ENCODE results near the gene PCP4.

The PCP4 gene

DNA sequence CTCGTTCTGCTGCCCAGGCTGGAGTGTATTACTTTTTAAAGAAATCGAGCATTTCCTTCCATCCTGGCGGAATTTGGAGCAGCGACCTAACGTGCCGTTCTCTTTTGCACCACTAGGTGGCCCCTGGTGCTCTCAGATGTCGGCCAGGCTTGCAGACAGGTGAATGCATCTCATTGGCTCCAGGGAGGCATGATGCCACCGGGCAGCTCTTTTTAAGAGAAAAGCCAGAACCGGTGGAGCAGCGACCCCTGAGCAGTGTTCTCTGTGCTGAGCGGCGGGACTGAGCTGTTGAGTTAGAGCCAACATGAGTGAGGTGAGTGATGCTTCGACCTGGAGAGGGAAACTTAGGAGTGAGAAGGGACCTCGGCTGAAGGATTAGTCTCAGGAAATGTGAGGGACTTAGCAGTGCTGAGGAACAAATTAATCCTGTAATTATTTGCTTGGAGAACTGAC, at the start of gene PCP4:
Gene PCP4, plus strand, starts transcription at position 241 of the 453 bp plus-strand sequence. Its CDS starts 64 bp downstream, at position 305.
- no peak for DNase-seq (ENCODE audit: low read depth)

DNA sequence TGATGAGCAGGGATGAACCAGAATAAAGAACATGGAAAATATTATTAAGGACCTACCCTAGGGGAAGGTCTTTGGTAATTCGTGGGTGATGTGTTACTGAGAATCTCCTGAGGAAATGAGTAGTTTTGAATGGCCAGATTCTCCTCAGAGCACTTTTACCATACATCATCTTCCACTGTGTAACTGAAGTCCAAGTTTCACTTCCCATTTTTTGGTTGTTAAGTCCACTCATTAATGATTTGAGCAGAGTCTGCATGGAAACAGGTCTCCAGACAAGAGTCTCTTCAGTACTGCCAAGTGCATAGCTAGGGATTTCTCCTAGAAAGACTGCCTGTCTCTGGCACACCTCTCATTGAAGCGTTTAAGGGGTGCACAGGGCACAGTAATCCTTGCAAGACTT, 48.7 kb upstream of the PCP4 start:
- no peak for DNase-seq (ENCODE audit: low read depth)

DNA sequence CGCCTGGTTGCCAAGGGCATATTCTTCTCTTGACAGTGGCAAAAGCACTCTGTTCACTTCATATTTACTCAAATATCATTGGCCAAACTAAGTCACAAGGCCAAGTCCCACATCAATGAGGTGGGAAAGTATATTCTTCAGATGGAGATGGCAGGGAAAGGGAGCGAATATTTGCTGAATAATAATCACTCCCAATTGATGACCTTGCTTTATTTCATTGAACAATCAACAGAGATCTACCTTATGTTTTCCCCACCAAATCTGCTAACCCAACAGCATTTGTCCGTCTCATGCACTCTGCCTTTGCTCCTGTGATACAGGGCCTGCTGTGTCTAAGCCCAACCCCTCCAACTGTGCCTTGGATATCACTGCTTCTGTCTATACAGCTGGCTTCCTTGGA, 45.2 kb upstream of the PCP4 start:
- no peak for DNase-seq (ENCODE audit: low read depth)

DNA sequence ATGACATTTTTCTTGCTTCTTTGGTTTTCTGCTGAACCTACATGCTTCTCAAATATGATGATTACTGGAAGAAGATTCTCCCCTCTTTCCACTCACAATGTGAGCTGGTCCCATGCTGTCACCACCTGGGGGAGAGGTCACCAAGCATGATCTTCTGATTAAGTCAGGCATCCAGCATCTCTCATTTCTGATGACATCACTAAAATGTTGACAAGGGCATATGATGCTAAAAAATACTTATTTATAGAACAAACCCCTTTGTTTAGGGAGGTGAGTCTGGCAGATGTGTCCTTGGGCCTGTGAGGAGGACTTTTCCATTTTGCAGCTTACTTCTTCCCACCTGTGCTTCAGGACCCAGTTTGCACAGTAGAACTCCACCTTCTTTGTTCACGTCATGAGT, 42.0 kb upstream of the PCP4 start:
- no peak for DNase-seq (ENCODE audit: low read depth)

DNA sequence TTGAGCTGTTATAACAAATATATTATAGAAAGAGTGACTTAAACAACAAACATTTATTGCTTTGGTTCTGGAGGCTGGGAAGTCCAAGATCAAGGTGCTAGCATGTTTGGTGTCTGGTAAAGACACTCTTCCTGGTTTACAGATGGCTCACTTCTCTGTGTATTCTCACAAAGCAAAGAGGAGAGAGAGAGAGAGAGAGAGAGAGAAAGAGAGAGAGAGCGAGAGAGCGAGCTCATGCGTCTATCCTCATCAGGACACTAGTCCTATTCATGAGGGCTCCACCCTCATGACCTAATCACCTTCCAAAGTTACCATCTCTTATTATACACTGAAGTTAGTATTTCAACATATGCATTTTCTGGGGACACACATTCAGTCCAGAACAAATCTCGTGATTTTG, 32.7 kb upstream of the PCP4 start:
- no peak for DNase-seq (ENCODE audit: low read depth)

DNA sequence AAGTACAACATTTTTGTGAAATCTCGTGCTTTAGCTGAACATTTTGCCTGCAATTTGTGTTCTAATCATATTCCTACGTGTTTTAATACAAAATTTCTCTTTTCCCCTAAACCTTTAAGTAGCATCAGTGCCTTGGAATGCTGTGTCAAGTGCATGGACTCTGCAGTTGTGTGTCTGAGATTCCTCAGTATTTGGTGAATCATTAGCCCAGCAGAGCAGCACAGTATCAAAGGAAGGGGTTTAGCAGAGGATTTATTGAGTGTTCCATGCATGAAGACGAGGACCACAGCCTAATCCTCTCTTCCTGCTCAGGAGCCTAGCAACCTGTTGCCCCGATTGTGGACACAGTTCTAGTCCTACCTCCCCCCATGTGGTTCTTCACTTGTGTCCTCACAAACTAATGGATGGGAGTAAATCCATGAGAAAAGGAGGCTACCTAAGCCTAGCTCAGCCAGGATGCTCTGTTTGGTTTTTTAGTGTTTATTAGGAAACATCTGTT, 29.3 kb upstream of the PCP4 start:
- DNase-seq (ENCODE audit: low read depth): no peak

DNA sequence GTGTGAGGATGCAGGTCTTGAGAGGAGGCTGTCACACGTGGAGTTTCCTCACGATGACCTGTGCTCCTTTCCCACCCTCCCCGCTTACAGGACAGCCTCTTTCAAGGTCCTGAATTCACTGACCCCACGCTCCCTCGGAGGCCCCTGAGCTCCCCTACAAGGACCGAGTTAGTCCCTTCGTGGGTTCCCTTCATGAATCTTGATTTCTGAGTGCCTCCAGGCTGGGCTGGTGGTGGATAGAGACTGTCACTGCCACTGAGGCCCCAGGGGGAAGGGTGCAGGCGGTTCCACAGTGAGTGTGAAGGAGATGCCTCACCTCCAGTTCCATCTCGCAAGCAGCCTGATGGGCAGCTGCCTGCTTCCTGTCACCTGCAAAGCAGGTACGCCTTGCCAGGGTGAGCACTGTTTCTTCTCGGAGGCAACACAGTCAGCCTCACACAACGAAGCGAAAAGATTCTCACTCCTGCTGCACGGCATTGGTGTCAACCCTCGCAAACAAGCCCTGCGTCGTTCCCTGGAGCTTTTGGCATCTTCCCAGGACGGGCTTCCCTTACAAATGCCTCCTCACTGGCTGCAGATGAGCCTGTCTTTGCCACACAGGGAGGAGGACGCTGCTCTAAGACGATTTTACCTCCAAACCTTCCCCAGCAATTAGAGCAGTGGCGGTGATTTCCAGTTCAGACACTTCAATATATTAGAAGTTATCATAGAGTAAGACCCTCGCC, 26.7 kb upstream of the PCP4 start:
- no peak for DNase-seq (ENCODE audit: low read depth)

DNA sequence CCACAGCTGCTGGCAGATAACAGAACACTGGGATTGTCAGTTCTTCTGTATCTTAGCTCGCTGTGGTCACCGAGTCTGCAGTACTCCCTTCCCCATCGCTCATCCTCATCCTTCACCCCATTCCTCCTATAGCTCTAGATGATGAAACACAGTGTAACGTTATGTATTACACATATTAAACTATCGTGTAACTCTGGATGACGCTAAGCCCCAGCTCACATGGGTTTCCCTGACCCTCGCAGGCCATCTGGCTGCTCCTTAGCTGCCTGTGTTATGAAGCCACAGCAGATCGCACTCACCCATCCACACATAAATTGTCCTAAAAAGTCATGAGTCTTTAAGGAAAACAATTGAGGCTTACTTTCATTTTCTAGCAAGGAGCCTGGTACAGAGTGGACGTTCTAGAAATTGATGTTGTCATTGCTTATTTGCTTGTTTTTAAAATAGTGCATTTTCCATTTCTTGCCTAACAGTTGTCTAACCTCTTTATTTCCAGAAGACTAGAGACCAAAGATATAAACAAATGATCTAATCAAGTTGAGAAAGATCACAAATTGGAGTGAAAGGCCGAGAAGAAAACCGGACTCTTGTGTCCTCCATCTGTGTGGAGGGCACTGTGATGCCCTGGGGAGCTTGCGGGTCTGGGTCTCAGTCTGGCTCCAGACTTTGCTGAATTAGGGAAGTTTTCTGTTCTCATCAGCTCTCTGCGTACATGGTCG, 24.3 kb upstream of the PCP4 start:
- DNase-seq (ENCODE audit: low read depth): no peak

DNA sequence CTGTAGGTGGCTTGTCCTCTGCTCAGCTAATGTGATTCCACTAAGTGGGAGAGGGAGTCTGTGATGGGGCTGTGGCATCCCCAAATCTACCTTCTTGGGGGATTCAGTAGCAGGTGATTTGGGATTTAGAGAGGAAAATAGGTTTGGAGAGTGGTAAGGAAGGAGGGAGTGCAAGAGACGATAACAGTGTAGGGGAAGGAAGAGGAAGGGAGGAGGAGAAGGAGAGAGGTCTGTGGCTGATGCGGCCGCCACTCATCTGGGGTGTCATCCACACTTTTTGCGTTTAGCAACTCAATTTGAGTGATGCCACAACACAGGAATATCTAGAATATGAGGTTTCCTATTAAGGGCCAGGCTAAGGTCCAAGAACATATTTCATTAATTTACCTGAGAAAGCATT, 23.8 kb upstream of the PCP4 start:
- DNase-seq (ENCODE audit: low read depth): no peak

DNA sequence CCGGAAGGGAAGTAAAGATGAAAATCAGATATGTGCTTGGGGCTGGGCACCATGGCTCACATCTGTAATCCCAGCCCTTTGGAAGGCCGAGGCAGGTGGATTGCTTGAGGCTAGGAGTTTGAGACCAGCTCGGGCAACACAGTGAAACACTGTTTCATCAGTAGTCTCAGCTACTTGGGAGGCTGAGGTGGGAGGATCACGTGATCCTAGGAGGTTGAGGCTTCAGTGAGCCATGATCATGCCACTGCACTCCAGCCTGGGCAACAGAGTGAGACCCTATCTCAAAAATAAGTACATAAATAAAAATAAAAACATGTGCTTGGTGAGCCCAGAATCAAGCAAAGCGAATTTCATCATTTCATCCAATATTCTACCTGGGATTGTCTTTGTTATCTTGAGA, 23.3 kb upstream of the PCP4 start:
- no peak for DNase-seq (ENCODE audit: low read depth)

DNA sequence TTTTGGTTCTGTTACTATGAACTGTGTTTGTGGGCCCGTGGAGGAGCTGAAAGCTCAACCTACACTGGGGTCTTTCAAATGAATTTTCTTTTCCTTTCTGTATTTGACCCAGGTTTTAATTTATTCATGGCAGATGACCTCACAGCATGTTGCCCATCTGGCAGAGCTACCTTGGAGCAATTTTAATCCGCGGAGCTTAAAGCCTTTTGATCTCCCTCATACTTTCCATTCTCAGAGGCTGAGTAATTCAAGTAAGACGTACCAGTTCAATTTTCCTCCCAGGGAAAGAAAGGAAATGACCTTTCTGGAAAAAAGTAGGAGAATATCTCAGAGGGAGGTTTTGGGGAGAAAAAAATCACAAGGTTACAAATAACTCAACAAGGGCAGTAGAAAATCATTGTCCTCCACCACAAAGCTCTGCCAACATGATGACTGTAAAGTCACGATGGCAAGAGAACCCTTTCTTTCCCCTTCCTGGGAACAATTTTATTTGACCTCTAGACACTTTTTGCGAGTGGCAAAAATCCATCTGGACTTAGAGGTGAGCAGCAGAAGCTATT, 21.6 kb upstream of the PCP4 start:
- DNase-seq (ENCODE audit: low read depth): no peak

DNA sequence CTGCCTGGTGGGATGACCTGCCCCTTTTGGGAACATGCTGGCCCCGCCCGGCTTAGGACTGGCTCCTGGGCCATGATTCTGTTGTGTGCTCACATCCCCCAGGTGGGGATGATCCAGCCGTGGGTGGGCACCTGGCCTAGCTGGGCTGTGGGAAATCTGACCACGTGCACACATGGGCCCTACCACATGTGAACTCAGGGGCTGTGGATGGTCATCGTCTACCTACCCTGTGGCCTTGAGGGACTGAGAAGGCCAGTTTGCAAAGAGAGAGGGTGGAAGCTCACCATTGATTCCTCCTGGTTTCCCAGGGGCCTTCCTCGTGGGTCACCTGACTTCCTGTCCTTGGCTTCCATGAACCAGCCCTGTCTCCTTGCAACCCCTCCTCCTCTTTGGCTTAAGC, 19.4 kb upstream of the PCP4 start:
- no peak for DNase-seq (ENCODE audit: low read depth)

DNA sequence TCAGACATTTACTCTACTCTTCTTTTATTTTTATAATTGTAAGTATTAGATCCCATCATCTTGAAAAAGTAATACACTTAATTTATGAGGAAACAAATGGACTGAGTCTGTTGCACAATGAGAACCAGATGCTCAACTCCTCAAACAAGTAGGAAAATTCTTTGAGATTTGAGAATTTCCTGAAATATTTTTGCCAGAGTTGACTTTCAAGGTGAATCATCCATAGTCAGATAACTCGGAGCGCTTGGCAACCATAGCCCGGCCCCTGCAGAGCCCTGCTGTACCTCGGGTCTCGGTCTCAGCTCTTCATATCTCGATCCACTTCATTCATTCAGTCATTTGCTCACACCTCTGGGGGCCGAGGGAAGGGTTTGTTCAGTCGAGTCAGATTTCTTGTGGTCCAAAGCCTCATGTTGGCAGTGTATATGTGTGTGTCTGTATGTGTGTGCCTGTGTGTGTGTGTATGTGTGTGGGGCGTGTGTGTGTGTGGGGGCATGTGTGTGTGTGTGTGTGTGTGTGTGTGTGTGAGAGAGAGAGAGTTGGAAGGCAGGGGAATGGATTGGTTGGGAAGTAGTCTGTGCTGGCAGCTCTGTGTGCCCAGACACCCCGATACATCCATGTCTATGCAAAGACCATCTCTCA, 18.1 kb upstream of the PCP4 start:
- no peak for DNase-seq (ENCODE audit: low read depth)

DNA sequence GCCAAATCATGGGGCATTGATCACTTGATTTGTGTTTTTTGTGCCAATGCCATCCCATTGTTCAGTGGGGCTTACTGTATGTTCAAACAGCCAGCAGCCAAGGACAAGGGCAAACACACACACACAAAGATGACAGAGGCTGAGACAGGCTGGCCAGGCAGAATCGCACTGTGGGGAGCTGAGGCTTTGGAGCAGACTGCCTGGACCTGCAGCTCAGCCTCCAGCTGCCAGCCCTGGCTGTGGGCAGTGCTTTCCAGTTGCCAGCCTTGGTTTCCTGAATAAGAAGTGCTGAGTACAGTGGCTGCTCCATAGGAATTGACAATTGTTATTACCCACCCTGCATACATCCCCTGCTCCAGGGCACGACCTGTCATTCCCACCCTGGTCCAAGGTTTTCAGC, 16.9 kb upstream of the PCP4 start:
- DNase-seq (ENCODE audit: low read depth): no peak

DNA sequence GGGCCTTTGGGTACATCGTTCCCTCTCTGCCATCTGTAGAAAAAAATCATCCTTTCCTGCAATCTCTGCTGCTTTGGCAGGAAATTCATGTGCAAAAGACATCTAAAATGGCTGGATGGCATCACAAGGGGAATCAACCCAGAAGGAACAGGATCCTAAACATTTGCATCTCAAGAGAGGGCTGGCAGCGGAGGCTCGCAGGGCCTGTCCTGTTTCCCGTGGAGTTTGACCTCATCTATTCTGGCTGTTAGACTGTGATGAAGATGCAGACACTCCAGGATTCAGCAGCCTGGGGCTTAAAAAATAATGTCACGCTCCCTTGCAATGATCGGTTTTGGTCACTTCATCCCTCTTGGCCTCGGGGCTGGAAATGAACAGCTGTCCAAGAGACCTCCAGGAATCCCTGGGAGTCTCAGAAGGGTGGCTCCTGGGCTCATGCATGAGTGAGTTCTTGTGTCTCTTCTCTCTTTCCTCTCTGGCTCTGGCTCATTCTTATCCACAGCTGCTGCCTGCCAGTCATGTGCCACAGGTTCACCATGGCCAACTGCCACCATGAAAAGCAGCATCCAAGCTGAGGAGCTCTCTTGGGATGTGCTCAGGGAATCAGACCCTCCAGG, 16.1 kb upstream of the PCP4 start:
- no peak for DNase-seq (ENCODE audit: low read depth)

DNA sequence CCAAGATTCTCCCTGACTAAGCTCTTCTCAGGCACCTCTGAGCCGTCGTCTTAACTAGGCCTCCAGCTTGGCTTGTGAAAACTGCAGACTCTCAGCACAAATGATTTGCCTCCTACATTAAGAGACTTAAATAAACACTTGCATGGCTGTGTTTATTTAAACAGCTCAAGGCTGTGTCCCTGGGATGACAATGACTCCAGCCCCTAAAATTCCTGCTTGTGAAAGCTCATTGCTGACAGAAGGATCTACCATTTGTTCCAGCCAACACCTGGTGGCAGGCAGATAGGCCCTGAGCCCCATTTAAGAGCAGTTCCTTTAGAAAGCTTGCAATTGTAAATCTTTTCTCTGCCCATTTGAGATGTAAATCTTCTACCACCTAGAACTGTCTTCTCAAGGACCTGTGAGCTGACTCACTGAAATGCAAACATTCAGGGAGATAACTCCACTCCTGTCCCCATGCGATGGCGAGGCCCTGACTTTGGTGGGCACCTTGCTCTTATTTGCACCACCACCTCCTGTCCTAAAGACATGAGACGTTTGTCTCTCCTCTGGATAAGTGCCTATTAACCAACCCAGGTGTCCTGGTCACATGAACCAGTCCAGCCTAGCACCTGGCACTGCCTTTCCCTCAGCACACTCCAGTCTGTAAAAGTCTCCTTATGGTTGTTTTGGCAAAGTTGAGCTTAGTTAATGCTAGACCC, 15.1 kb upstream of the PCP4 start:
- DNase-seq (ENCODE audit: low read depth): no peak

DNA sequence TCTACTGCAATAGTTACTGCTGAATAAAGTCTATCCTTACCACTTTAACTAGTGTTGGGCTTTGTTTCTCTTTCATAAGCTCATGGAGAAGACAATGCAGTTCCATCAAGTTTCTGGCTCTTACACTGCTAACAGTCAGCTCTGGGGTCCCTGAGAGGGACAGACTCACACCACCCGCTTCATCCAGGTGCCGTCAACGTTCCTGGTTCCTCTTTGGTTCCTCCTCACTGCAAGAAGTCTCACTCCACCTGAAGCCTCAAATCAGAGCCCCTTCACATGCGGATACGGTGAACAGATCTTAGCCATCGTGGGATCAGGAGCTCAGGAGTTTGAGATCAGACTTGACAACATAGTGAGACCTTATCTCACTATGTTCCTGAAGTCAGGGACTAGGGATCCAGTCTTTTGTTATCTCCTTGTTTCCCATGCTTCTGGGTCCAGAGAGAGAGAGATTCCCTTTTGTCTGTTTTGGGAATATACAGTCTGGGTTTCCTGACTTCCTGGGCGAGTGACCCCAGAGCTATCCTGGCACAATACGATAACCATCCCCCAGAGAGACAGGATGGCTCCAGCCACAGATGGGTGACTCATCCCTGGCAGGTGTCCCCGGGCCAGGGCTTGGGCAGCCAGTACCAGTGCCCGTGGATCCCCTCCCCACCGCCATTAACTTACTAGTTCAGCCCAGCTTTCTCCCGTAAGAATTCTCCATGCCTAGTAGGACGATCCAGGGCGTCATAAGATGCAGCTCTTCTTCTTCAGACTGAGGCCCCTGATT, 14.3 kb upstream of the PCP4 start:
- no peak for DNase-seq (ENCODE audit: low read depth)

DNA sequence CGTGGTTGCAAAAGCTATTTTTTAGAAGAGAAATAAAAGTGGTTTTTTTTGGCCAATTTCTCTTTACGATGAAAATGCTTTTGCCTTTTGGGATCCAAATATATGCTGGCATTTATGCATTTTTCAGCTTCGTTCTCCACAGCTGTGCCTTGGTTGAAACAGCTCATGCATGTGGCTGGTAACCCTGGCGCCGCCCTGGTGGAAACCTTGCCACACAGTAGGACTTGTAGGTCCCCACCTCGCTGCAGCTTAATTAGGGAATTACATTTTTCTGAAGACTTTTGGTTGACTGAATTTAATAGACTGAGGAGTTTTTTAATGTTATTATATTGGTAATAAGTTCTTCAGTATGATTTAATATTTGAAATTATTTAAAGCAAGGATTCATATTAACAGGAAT, 12.7 kb upstream of the PCP4 start:
- DNase-seq (ENCODE audit: low read depth): no peak

DNA sequence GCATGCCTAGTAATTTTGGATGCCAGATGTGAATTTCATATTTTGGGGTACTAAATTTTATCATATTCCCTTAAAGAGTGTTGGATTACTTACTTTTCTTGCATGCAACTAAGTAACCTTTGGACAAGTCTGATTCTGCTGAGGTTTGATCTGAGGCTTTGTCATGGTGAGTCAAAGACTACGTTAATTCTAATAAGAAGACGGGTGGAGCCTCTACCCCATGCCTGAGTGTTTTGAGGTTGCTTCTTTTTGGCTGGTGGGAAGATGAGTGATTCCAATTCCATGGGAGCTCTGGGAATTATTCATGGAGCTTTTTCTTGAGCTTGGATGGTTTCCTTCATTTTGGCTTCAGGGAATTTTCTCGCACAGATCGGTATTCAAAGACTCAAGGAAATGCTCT, 11.6 kb upstream of the PCP4 start:
- no peak for DNase-seq (ENCODE audit: low read depth)

DNA sequence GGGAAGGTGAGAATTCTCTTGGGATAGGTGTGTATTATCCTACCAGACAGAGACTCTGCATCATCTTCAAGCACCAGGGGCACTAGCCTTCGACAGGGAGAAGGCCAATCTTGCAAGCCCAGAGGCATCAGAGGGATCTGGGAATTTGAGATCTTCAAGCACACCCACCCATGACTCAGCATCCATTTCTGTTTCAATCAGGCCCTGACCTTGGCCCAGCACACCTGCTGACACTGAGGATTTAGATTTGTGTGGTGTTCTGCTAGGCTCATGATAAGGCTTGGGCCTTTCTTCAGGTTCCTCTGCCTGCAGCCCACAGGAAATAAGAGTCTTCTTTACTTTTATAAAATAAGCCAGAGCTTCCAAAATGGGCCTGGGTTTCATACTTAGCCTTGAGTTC, 6.6 kb upstream of the PCP4 start:
- no peak for DNase-seq (ENCODE audit: low read depth)

DNA sequence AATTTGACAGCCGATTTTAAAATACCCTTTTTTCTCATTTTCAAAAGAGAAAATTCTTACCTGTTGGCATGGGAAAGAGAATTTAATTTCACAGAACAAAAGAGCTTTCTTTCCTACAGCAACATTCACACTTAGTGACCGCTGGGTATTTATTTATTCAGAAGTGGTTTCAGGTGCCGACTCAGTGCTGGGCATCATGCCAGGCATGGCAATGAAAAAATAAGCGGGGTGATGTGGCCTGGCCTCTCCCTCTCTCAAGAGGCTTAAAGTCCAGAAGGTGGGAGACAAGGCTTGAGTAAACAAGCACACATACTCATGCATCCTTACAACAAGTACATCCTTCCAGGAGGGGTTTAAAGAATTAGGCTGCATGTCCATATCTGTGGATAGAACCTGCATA, 4.1 kb upstream of the PCP4 start:
- DNase-seq (ENCODE audit: low read depth): no peak
